PFSK-1 (cell line): ENCODE results near the gene RPL32.

ENCODE experiments used
- FOXP2 ChIP-seq: optimal IDR thresholded peaks from 2 replicates; pipeline ENCODE3; 2011; ENCODE audit warnings: borderline replicate concordance, control low read depth, inconsistent platforms; ENCODE audit not compliant: insufficient read depth; ENCODE audit errors: extremely low read length, extremely low read depth
- POLR2AphosphoS5 ChIP-seq: IDR thresholded peaks from 2 replicates; pipeline ENCODE4 v1.6.1; 2012; ENCODE audit warnings: low read depth, mild to moderate bottlenecking, control low read depth, low read length, moderate library complexity
- REST ChIP-seq, 2 experiments: IDR thresholded peaks; 2 replicates each; pipeline versions ENCODE4 v1.6.1 to v1.8.0; 2011 to 2012; ENCODE audit warnings: low read depth in 2 of 2, low read length in 2 of 2, control low read depth in 1 of 2, inconsistent platforms in 1 of 2, mild to moderate bottlenecking in 1 of 2, moderate library complexity in 1 of 2; ENCODE audit not compliant: insufficient read depth in 1 of 2
- SIN3A ChIP-seq: IDR thresholded peaks from 2 replicates; pipeline ENCODE4 v1.6.1; 2012; ENCODE audit warnings: mild to moderate bottlenecking, low read length, moderate library complexity, borderline replicate concordance; ENCODE audit not compliant: insufficient read depth
- TAF1 ChIP-seq: IDR thresholded peaks from 2 replicates; pipeline ENCODE4 v1.6.1; 2012; ENCODE audit warnings: low read length, control low read depth, borderline replicate concordance; ENCODE audit not compliant: insufficient read depth

RPL32 gene

GRCh38 chr3:12866836-12867235, 25.5 kb upstream of the RPL32 start:
- no peak for TF ChIP-seq FOXP2
- TF ChIP-seq SIN3A = no peak
- TF ChIP-seq REST (IDR thresholded peaks at IDR 0.05; ENCODE audit: insufficient read depth in 1 of 2, low read depth in 2 of 2, low read length in 2 of 2) = no peak
- no peak for TF ChIP-seq TAF1
- TF ChIP-seq POLR2AphosphoS5 = no peak

- TF ChIP-seq POLR2AphosphoS5 = no peak
- TF ChIP-seq REST (IDR thresholded peaks at IDR 0.05; ENCODE audit: insufficient read depth in 1 of 2, low read depth in 2 of 2, low read length in 2 of 2) = no peak
These were observed 23.9 kb upstream of the RPL32 start for GRCh38 chr3:12865271-12865670.

DNA sequence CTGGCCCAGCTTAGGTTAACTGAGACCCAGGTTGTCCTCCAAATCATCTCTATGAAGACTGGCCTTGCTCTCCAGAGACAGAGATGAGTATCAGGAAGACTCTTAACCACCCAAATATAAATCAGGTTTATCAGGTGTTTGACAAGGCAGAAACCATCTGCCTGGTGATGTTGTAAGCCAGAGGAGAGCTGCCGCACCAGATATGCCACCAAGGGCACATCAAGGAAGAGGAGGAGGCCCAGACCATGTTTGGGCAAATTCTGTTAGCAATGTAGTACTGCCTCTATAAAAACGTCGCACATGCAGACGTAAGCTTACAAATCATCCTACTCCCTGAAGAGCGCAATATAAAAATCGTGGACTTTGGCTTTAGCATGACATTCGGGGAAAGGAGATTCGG, 21.0 kb upstream of the RPL32 start:
- TF ChIP-seq SIN3A (no peak), POLR2AphosphoS5 (no peak), TAF1 (no peak), REST (IDR thresholded peaks at IDR 0.05; ENCODE audit: insufficient read depth in 1 of 2, low read depth in 2 of 2, low read length in 2 of 2) (no peak), FOXP2 (no peak)

GRCh38 chr3:12861611-12862010, 20.2 kb upstream of the RPL32 start:
- no peak for TF ChIP-seq REST (IDR thresholded peaks at IDR 0.05; ENCODE audit: insufficient read depth in 1 of 2, low read depth in 2 of 2, low read length in 2 of 2)
- no peak for TF ChIP-seq SIN3A
- TF ChIP-seq TAF1 = no peak
- no peak for TF ChIP-seq FOXP2
- no peak for TF ChIP-seq POLR2AphosphoS5

GRCh38 chr3:12859840-12860239, 18.5 kb upstream of the RPL32 start:
- TF ChIP-seq TAF1 (no peak), REST (IDR thresholded peaks at IDR 0.05; ENCODE audit: insufficient read depth in 1 of 2, low read depth in 2 of 2, low read length in 2 of 2) (no peak), FOXP2 (no peak), SIN3A (no peak), POLR2AphosphoS5 (no peak)
